Loucy (cell line): Measurements from ENCODE around the gene SNU13.

Experiments used
- H2AFZ ChIP-seq: fragments of 200-600 bp; sonication (generic); 2 replicates; pipeline ENCODE4 v1.6.0; 2016; ENCODE audit warnings: antibody characterized with exemption, mild to moderate bottlenecking, low read length, moderate library complexity
- H3F3A ChIP-seq: fragments of 200-600 bp; 2 replicates; pipeline ENCODE4 v1.6.0; 2016; ENCODE audit warnings: antibody characterized with exemption, low read depth, mild to moderate bottlenecking
- H3K27me3 ChIP-seq: fragments of 200-600 bp; sonication (generic); 2 replicates; pipeline ENCODE4 v1.6.1; 2014; ENCODE audit warnings: low read length, mild to moderate bottlenecking; ENCODE audit not compliant: insufficient read depth, poor library complexity, severe bottlenecking
- H3K36me3 ChIP-seq: fragments of 200-600 bp; sonication (generic); 2 replicates; pipeline ENCODE4 v1.6.1; 2016; ENCODE audit warnings: low read length; ENCODE audit not compliant: insufficient read depth
- H3K4me1 ChIP-seq: fragments of 200-600 bp; sonication (generic); 2 replicates; pipeline ENCODE4 v1.5.1; 2014; ENCODE audit warnings: low read length, mild to moderate bottlenecking; ENCODE audit not compliant: insufficient read depth, poor library complexity, severe bottlenecking
- H3K4me2 ChIP-seq: fragments of 200-600 bp; sonication (generic); 2 replicates; pipeline ENCODE4 v1.6.0; 2014; ENCODE audit warnings: antibody characterized with exemption, low read length, low read depth, mild to moderate bottlenecking; ENCODE audit not compliant: poor library complexity, severe bottlenecking
- H3K4me3 ChIP-seq: fragments of 200-600 bp; sonication (generic); 2 replicates; pipeline ENCODE4 v1.5.1; 2014; ENCODE audit warnings: low read length, mild to moderate bottlenecking, mixed read lengths; ENCODE audit not compliant: poor library complexity, severe bottlenecking
- H3K79me2 ChIP-seq: fragments of 200-600 bp; sonication (generic); 2 replicates; pipeline ENCODE4 v1.6.1; 2014; ENCODE audit warnings: low read length; ENCODE audit not compliant: insufficient read depth
- H3K9ac ChIP-seq: fragments of 200-600 bp; sonication (generic); 2 replicates; pipeline ENCODE4 v1.6.0; 2014; ENCODE audit warnings: mild to moderate bottlenecking, low read depth, low read length, moderate library complexity; ENCODE audit not compliant: poor library complexity, severe bottlenecking
- H3K9me2 ChIP-seq: fragments of 200-600 bp; sonication (generic); replicated peaks from 2 replicates; pipeline ENCODE4 v1.6.1; 2016; ENCODE audit warnings: low read depth, low read length, mixed read lengths
- H3K9me3 ChIP-seq: fragments of 200-600 bp; sonication (generic); 2 replicates; pipeline ENCODE4 v1.6.1; 2014; ENCODE audit warnings: mild to moderate bottlenecking, antibody characterized with exemption, low read length, low read depth; ENCODE audit not compliant: insufficient read depth
- H4K20me1 ChIP-seq: fragments of 200-600 bp; sonication (generic); 2 replicates; pipeline ENCODE4 v1.6.0; 2014; ENCODE audit warnings: antibody characterized with exemption, low read length, mild to moderate bottlenecking; ENCODE audit not compliant: insufficient read depth, poor library complexity, severe bottlenecking
- CTCF ChIP-seq: fragments of 200-600 bp; sonication (generic); conservative IDR thresholded peaks from 2 replicates; pipeline ENCODE4 v1.5.1; 2014; ENCODE audit warnings: mild to moderate bottlenecking, antibody characterized with exemption, low read length
- EZH2phosphoT487 ChIP-seq: fragments of 200-600 bp; IDR thresholded peaks from 2 replicates; pipeline ENCODE4 v1.6.1; 2018; ENCODE audit warnings: antibody characterized with exemption, mild to moderate bottlenecking, moderate library complexity, borderline replicate concordance

SNU13 gene

DNA sequence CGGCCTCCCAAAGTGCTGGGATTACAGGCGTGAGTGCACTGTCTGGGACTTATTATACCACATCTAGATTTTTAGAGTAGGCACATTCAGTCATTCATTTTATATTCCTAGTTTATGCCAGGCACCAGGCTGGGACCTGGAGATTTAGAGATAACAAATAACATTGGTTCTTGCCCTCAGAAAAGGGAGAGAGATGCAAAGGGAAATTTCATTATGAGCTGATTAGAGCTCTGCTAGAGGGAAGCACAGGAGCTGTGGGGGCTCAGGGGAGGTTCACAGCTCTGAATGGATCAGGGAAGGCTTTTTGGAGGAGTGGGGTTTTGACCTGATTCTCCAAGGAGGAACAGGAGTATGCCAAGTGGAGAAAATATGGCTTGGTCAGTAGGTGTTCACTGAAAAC, 42.9 kb upstream of the SNU13 start:
- Histone ChIP-seq H3K9ac (no peak overlapping the region), H3K4me1 (no peaks in the 10 kb centered on the region), H3K9me2 (no peaks in the 10 kb centered on the region), H4K20me1 (no peaks in the 10 kb centered on the region), H3K79me2 (no peaks in the 10 kb centered on the region), H3K9me3 (no peaks in the 10 kb centered on the region), H3K36me3 (no peaks in the 10 kb centered on the region), H2AFZ (no peak overlapping the region), H3F3A (no peaks in the 10 kb centered on the region), H3K27me3 (no peaks in the 10 kb centered on the region), H3K4me2 (no peak overlapping the region), H3K4me3 (no peak overlapping the region)
- TF ChIP-seq CTCF (no peak), EZH2phosphoT487 (no peak)

DNA sequence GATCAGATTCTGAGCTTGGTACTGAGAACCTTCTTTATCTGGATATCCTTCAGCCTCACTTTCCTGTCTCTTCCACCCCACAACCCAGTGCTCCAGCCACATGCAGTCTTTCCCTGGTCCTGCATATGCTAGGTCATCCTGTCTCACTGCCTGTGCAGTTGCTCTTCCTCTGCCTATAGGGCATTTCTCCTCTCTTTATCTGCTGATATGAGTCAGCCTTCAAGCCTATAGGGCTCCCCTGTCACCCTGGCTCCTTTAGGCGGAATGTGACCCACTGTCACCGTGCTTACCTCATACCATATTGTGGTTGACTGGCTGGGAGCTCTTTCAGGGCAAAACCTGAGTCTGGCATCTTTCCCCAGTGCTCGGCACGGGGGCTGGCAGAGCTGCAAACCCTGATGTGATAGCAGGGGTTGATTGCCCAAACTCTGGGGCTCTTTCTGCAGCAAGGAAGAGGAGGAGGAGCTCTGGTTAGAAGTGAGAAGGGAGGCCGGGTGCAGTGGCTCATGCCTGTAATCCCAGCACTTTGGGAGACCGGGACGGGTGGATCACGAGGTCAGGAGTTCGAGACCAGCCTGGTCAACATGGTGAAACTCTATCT, 36.9 kb upstream of the SNU13 start:
- no peak overlapping the region for H3K9ac ChIP-seq
- H3F3A ChIP-seq = no peaks in the 10 kb centered on the region
- H3K9me2 ChIP-seq = no peaks in the 10 kb centered on the region
- H3K27me3 ChIP-seq = no peaks in the 10 kb centered on the region
- H4K20me1 ChIP-seq = no peaks in the 10 kb centered on the region
- H3K4me1 ChIP-seq = no peaks in the 10 kb centered on the region
- H3K36me3 ChIP-seq = no peaks in the 10 kb centered on the region
- no peak overlapping the region for H3K4me3 ChIP-seq
- H3K9me3 ChIP-seq = no peaks in the 10 kb centered on the region
- no peak overlapping the region for H3K4me2 ChIP-seq
- no peak overlapping the region for H2AFZ ChIP-seq
- no peaks in the 10 kb centered on the region for H3K79me2 ChIP-seq
- TF ChIP-seq CTCF (no peak), EZH2phosphoT487 (no peak)

- no peaks in the 10 kb centered on the region for H3F3A ChIP-seq
- H3K9me3 ChIP-seq = no peaks in the 10 kb centered on the region
- H3K36me3 ChIP-seq = no peaks in the 10 kb centered on the region
- no peak overlapping the region for H3K4me3 ChIP-seq
- H3K4me1 ChIP-seq = no peaks in the 10 kb centered on the region
- H3K27me3 ChIP-seq = no peaks in the 10 kb centered on the region
- no peak overlapping the region for H2AFZ ChIP-seq
- no peak overlapping the region for H3K4me2 ChIP-seq
- H4K20me1 ChIP-seq = no peaks in the 10 kb centered on the region
- no peak overlapping the region for H3K9ac ChIP-seq
- no peaks in the 10 kb centered on the region for H3K79me2 ChIP-seq
- no peaks in the 10 kb centered on the region for H3K9me2 ChIP-seq
- TF ChIP-seq EZH2phosphoT487 (no peak), CTCF (no peak)
Measured at GRCh38 chr22:41722496-41722895, 33.8 kb upstream of the SNU13 start.
